Activated CD4-positive, CD25-positive, alpha-beta regulatory T cell (primary cell): ENCODE measurements around the gene RPL36AL.

Experiments
- DNase-seq, 4 experiments: peaks; one replicate each; lab custom pipeline; 2025; lab: John Stamatoyannopoulos, UW

Gene RPL36AL

DNA sequence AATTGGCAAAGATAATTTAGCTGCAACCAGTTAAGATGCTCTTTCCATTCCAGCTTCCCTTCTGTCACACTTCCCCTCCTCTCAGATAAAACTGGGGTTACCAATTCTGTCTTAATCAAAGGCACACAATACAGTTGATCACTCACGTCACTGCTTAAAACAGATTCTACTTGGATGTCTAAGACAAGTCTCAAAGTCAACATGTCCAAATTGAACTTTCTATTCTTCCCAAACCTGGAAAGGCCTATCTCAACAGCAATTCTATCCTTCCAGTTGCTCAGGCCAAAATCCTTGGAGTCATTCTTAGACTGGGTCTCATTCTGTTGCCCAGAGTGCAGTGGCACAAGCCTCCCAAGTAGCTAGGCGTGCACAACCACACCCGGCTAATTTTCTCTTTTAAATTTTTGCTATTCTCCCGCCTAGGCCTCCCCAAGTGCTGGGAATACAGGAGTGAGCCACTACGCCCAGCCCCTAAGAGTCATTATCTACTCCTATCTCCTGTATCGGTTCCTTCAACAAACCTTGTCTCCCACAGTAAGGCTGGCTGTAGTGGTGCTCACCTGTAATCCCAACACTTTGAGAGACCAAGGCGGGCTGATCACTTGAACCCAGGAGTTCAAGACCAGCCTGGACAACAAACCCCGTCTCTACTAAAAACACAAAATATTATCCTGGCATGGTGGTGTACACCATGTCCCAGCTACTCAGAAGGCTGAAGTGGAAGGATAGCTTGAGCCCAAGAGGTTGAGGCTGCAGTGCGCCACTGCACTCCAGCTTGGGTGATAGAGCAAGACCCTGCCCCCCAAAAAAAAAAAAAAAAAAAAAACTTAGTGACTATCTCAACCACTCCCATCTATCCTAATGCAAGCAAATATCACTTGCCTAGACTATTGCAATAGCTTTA, 39.0 kb downstream of the RPL36AL start:
- DNase-seq = no peak

DNA sequence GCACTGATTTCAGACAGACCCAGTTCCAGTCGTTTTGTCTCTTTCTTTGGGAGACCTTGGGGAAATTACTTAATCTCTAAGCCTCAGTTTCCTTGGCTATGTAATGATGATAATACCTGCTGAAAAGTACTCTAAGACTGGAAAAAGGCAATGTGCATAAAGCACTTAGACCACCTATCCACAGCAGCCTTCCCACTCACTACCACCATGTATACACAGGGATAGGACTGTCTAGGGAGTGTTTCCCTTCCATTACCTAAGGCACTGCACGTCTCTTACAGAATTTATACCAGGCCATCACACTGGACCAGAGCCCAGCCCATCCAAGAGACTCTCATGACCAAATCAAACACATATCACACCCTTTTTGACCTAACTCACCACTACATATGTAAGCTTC, 40.6 kb downstream of the RPL36AL start:
- DNase-seq = no peak

GRCh38 chr14:49578141-49578540, 42.3 kb downstream of the RPL36AL start:
- DNase-seq = no peak

GRCh38 chr14:49574038-49574437, 46.4 kb downstream of the RPL36AL start:
- no peak for DNase-seq

DNA sequence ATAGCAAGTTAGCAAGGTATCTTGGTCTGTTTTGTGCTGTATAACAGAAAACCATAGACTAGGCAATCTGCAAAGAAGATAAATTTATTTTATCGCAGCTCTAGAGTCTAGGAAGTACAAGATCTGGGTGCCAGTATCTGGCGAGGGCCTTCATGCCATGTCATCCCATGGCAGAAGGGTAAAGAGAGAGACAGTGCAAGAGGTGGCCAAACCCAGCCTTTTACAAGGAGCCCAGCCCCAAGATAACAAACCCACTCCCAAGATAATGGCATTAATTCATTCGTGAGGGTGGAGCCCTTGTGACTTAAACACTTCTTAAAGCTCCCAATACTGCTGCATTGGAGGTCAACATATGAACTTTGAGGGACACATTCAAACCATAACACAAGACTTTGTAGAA, 51.1 kb downstream of the RPL36AL start:
- DNase-seq = no peak
